ENCODE measurements around the gene STUB1.

DNA sequence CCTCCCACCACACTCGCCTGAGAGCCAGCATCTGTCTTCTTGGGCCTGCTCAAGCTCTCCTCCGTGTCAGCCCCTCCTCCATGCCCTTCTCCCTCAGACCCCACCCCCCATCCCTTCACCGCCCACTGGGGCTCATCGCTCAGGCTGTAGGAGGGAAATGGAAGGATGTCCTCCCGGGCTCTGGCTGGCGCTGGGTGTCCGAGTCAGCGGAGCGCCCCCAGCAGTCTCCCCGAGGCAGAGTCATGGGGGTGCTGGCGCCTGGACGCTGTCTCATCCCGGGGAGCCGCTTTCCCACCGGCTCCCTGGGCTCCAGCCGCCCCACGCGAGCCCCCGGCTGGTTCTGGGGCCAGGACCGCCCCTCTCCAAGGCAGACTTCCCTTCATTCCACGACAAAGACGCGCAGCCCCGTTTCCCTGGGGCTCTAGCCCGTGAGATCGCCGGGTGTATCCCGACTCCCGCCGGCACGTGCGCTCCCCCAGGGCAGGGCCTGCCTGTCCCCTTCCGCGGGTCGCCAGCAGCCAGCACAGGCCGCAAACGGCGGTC is 40.3 kb downstream of the STUB1 start:
- TF ChIP-seq POLR2A (IDR thresholded peaks at IDR 0.05): no peak
- TF ChIP-seq, protein P1, sequence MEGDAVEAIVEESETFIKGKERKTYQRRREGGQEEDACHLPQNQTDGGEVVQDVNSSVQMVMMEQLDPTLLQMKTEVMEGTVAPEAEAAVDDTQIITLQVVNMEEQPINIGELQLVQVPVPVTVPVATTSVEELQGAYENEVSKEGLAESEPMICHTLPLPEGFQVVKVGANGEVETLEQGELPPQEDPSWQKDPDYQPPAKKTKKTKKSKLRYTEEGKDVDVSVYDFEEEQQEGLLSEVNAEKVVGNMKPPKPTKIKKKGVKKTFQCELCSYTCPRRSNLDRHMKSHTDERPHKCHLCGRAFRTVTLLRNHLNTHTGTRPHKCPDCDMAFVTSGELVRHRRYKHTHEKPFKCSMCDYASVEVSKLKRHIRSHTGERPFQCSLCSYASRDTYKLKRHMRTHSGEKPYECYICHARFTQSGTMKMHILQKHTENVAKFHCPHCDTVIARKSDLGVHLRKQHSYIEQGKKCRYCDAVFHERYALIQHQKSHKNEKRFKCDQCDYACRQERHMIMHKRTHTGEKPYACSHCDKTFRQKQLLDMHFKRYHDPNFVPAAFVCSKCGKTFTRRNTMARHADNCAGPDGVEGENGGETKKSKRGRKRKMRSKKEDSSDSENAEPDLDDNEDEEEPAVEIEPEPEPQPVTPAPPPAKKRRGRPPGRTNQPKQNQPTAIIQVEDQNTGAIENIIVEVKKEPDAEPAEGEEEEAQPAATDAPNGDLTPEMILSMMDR (IDR thresholded peaks at IDR 0.05 in 8 of 11, conservative IDR thresholded peaks at IDR 0.05 in 3 of 11): no peak

Data from spleen (tissue), 7 donors.